PFSK-1 (cell line): ENCODE data around the gene CENPS.

Source experiments
- POLR2AphosphoS5 ChIP-seq: IDR thresholded peaks from 2 replicates; pipeline ENCODE4 v1.6.1; 2012; ENCODE audit warnings: low read depth, mild to moderate bottlenecking, control low read depth, low read length, moderate library complexity
- SIN3A ChIP-seq: IDR thresholded peaks from 2 replicates; pipeline ENCODE4 v1.6.1; 2012; ENCODE audit warnings: mild to moderate bottlenecking, low read length, moderate library complexity, borderline replicate concordance; ENCODE audit not compliant: insufficient read depth
- TF ChIP-seq, protein P1 (sequence below), 2 experiments: IDR thresholded peaks; 2 replicates each; pipeline versions ENCODE4 v1.6.1 to v1.8.0; 2011 to 2012; ENCODE audit warnings: low read depth in 2 of 2, low read length in 2 of 2, control low read depth in 1 of 2, inconsistent platforms in 1 of 2, mild to moderate bottlenecking in 1 of 2, moderate library complexity in 1 of 2; ENCODE audit not compliant: insufficient read depth in 1 of 2

DNA sequence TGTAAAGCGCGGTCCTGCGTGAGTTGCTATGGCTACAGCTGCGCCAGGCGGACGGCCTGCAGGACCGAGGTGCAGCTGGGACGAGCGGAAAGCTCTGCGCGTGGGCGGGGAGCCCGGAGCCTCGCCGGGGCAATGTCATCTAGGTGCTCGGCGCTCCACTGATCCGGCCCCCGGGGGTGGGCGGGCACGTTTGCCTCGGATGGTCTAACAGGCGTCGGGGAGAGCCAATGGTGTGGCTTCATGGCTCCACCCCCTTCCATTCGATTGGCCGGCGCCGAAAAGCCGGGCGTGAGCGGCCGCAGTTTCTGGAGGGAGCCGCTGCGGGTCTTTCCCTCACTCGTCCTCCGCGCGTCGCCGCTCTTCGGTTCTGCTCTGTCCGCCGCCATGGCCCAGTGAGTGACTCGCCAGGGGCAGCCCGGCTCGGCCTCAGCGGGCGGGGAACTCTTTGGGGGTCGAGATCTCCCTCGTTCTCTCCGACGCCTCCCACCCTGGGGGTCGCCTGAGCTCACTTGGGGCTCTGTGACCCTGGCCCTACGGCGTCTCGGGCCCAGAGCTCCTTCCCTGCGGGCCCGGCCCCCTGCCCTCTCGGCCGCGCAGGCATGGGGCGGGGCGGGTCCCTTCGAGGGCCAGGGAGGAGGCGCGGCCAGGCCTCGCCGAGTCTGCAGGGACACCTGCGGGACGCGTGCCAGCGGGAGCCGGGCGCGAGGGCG, 31.3 kb upstream of the CENPS start, which contains the start of gene PGD:
- TF ChIP-seq POLR2AphosphoS5 (peak; percentile 80; the same call in 1 of the 2 replicates), SIN3A (peak; percentile 64; the same call in 1 of the 2 replicates)
- TF ChIP-seq, protein P1, sequence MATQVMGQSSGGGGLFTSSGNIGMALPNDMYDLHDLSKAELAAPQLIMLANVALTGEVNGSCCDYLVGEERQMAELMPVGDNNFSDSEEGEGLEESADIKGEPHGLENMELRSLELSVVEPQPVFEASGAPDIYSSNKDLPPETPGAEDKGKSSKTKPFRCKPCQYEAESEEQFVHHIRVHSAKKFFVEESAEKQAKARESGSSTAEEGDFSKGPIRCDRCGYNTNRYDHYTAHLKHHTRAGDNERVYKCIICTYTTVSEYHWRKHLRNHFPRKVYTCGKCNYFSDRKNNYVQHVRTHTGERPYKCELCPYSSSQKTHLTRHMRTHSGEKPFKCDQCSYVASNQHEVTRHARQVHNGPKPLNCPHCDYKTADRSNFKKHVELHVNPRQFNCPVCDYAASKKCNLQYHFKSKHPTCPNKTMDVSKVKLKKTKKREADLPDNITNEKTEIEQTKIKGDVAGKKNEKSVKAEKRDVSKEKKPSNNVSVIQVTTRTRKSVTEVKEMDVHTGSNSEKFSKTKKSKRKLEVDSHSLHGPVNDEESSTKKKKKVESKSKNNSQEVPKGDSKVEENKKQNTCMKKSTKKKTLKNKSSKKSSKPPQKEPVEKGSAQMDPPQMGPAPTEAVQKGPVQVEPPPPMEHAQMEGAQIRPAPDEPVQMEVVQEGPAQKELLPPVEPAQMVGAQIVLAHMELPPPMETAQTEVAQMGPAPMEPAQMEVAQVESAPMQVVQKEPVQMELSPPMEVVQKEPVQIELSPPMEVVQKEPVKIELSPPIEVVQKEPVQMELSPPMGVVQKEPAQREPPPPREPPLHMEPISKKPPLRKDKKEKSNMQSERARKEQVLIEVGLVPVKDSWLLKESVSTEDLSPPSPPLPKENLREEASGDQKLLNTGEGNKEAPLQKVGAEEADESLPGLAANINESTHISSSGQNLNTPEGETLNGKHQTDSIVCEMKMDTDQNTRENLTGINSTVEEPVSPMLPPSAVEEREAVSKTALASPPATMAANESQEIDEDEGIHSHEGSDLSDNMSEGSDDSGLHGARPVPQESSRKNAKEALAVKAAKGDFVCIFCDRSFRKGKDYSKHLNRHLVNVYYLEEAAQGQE (IDR thresholded peaks at IDR 0.05; ENCODE audit: insufficient read depth in 1 of 2, low read depth in 2 of 2, low read length in 2 of 2): no peak
